UCSD-AML1 (cell line): Measurements from ENCODE around the gene IFFO2.

Experiments used
- DNase-seq: peaks from one replicate; lab custom pipeline; 2025; ENCODE audit not compliant: unreplicated experiment; lab: John Stamatoyannopoulos, UW

Gene IFFO2

DNA sequence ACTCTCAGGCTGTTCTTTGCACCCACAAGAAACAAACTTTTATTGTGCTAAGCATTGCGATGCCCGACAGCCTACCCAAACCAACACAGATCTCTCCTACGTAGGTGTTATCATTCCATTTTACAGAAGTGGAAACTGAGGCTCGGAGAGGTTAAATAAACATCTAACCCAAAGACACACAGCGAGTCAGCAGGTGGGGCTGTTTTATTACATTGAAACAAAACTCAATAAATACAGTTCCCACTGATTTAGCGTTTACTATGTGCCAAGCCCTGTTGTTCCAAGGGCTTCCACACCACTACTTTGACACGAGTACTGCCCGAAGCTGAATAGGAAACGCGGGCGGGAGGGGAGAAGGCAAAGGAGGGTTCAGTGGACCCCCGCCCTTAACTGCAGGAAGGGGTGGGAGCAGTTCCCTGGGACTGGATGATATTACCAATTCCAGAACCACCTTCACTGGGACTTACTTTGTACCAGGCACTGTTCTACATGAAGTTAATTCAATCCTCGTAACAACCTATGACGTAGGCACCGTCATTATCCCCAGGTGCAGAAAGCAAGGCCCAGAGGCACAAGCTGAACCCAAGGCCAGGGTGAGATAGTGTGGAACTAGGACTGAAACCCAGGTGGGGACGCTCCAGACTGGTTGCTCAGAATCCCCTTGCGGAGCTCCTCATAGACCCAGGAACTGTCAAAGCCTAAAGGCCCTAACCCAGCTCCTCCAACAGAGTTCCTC, 34.8 kb downstream of the IFFO2 start:
- no peak for DNase-seq

DNA sequence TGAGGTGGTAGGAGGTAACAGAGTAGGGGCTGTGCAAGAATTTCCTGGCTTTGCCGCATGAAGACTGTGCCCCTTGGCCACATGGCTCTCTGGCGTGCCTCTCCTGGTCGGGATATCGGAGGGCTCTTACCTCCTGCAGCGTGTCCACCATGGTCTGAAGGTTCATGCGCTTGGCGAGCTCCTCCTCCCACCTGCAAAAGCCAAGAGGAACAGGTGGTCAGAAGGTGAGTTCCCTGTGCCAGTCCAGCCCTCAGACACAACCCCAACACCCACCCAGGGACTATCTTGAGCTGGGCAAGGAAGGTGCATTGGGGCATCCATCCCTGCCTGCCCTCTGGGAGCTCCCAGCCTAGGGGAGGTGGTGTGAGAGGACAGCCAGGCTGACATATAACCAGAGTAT, 35.5 kb downstream of the IFFO2 start:
- no peak for DNase-seq

DNA sequence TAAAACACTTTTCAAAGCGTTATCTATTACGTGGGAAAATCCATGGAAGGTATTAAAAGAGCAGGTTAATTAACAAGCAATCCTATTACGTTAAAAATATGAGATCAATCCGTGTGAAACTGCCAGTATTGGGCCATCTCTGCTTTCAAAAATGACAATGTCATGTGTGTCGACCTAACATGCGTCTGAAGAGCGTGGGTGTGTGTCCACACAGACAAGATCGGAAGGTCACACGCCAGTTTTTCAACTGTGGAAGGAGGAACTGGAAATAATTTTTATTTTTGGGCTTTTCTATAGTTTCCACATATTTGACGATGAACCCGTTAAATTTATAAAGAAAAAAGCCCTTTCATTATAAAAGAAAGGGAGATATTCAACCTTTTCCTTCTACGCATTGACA, 36.5 kb downstream of the IFFO2 start:
- no peak for DNase-seq

DNA sequence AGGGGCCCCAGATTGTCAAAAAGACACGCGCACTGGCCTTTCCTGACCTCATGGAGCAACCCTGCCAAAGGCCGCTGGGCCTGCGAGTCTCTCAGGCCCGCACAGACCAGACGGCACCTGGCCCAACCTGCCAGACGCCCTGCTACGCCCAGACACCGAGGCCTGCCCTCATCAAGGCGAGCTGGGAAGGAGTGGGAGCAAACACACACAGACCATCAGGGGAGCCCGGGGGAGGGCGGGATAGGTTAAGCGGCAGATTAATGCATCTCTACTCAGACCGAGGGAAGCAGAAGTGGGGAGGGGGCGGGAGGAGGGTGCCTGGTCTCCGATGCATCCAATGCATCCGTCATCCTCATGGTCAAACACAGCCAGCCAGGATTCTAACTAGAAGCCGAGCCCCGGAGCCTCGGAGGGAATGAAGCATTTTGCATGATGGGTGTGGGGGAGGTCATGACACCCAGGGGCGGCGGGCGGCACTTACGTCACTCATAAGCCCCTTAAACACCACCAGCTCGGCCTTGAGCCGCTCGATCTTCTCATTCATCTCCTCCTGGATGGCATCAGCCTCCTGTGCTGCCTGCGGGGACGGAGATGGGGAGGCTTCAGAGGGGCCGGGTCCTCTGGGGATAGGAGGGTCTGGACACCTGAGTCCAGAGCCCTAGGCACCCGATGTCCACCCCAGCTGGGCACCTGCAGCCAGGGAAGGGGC, 37.1 kb downstream of the IFFO2 start:
- no peak for DNase-seq

DNA sequence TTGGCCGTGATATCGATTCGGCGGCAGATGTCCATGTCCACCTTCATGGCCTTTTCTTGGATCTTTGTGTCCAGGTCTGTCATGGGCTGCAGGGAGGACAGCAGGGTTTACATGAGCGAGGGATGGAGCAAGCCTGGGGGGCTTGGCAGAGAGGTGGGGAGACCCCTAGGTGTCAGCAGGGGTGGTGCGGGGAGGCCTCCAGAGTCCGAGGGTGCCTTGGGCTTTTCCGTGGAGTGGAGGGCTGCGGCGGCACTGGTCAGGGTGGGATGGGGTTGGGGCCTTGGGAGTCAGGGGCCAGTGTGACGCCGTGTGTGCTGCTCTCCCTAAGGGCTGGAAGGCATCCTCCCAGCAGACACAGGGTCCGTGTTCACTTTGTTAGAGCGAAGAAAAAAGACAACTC, 38.1 kb downstream of the IFFO2 start:
- no peak for DNase-seq

DNA sequence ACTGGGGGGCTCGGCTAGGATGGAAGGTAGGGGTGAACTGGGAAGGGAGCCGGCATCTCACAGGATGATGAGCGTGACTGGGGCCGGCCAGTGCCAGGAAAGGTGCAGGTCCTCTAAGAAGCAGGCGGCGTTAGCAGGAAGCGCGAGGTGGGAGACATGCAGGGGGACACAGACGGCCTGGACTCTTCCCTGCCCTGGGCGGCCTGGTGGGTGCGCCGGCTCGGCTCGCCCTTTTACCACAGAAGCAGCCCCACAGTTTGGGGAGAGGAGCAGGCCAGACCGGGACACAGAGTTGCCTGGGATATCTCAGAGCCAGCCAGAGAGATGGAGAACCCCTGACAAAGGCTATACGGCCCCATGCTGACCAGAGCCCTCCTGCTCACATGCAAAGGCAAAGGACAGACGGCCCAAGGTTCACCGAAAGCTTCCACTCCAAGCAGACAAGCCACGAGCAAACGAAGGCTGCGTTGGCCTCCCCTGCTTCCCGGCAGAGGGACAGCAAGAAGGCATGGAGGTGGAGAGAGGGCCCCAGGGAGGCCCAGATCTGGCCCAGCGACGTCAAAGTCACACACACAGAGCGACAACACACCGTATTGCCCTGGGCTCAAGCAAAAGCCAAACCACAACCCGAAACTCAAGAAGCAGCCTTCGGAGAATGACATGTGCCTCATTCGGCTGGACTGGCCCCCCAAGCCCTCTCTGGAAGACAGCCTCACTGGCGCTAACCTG, 39.2 kb downstream of the IFFO2 start:
- DNase-seq: no peak

DNA sequence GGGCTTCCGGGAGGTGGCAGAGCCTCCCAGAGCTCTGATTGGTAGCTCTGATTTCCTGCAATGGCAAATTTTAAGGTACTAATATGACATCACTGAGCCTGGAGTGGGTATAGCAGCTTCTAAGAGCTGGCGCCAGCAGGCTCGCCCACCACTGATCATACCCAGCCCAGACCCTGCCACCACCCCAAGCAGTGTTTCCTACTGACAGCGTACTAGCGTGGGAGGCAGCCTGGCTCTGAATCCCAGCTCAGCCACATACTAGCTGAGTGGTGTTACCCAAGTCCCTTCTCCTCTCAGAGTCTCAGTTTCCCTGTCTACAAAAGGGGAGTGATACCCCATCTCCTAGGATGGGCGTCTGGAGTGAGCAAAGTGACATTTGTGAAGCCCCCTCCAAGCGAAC, 41.1 kb downstream of the IFFO2 start:
- no peak for DNase-seq

DNA sequence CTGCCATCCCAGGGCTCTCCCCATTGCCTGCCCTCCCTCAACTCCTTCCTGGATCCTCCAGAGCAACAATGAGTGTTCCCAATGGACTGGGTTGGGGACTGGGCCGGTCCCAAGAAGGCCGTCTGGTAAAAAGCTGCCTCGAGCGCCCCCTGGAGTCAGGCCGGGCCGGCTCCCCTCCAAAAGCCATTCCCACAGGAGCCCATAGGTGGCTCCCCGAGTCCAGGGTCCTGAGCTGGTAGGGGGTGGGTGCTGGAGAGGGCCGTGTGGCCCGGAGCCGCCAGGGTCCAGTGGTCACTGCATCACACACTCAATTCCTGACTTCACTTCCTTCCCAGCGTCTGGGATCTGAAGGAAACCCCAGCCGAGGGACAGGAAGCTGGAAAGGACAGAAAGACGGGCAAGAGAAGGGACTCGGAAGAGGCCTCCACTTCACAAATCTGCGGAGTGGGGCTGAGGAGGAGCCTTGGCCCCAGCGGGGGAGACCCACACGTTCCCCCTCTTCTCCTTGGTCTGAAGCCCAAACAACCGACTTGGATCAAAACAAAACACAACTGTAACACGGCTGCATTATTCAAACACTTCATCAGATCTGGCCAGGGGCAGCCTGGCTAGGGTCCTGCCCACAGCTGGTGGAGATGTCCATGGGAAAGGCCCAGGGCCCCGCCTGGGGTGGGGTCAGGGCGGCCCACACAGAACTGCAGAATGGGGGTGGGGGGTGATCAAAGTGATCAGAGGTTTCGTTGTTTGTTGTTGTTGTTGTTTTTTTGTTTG, 43.2 kb downstream of the IFFO2 start:
- peak; percentile 83 for DNase-seq

DNA sequence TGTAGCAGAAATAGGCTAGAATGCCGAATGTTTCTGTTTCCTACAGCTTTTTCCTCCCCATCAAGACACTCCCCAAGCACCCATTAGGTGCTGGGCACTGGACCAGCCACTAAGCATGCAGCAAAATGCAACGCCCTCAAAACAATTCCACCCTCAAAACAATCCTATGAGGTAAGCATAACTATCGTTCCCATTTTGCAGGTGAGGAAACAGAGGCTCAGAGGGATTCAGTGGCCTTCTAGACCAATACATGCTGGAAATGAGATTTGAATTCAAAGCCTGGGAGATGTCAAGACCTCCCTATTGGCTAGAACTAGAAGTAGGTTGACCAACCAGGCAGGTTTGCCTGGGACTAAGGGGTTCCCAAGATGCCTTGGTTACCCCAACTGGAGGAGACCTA, 43.9 kb downstream of the IFFO2 start:
- DNase-seq: no peak

DNA sequence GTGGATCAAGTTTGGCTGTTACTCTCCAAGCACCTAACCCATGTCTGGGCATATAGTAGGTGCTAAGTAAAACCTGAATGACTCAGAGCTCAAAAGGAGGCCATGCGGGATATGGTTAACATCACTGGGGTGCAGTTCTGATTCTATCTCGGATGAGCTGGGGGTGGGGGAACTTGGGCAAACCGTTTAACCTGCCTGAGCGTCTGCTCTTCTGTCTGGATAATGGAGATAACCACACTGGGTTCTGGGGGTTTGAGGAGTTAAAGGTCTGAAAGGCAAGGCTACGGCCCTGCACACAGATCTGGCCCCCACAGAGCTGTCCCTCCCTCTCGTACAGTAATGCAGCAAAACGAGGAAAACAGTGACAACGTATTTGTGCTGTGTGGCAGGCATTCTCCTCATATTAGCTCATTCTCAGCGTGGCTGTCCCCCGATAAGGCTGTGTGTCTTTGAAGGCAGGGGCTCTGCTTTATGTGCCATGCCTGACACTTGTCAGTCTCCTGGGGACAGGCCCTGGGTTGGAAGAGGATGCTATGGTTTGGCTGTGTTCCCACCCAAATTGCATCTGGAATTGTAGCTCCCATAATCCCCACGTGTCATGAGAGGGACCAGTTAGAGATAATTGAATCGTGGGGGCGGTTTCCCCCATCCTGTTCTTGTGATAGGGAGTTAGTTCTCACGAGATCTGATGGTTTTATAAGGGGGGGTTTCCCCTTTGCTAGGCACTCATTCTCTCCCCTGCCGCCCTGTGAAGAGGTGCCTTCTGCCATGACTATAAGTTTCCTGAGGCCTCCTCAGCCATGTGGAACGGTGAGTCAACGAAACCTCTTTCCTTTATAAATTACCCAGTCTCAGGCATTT, 47.3 kb downstream of the IFFO2 start:
- DNase-seq: no peak

DNA sequence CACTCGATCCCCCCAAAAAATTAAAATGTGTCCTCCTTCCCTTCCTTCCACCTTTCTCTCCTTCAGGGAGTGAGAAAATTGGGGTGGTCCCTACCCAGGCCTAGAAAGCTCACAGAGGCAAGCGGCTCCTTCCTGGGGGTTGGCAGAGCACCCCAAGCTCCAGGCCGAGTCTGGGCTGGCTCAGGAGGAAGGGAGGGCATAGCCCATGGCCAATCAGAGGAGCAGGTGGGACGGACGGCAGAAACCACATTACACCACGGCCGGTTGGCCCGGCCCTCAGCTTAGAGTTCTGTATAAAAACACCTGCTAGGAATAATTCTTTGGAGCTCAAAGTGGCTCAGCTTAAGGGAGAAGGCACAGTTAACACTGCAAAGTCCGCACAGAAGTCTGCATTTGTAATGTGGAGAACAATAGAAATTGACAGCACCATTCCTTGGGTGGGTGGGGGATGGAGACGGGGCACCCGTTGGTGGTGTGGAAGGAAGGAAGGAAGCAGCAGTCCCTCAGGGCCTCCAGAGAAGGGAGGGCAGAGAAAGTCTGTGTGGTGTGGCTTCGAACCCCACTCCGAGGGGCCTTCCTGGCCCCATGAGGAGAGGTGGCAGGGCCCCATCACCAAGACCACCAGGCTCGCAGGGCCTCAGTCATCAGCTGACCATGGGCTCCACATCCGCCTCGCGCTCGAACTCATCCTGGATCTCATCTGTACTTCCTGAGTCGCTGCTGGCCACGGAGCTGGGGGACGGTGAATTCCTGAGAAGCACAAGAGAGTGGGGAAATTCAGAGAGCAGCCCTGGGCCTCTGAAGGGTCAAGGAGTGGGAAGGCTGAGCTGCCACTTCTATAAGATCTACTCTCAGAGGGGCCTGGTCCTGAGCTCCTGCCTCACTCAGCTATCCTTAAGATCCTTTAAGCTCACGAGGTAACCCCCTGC, 48.3 kb downstream of the IFFO2 start:
- DNase-seq: peak; percentile 75

DNA sequence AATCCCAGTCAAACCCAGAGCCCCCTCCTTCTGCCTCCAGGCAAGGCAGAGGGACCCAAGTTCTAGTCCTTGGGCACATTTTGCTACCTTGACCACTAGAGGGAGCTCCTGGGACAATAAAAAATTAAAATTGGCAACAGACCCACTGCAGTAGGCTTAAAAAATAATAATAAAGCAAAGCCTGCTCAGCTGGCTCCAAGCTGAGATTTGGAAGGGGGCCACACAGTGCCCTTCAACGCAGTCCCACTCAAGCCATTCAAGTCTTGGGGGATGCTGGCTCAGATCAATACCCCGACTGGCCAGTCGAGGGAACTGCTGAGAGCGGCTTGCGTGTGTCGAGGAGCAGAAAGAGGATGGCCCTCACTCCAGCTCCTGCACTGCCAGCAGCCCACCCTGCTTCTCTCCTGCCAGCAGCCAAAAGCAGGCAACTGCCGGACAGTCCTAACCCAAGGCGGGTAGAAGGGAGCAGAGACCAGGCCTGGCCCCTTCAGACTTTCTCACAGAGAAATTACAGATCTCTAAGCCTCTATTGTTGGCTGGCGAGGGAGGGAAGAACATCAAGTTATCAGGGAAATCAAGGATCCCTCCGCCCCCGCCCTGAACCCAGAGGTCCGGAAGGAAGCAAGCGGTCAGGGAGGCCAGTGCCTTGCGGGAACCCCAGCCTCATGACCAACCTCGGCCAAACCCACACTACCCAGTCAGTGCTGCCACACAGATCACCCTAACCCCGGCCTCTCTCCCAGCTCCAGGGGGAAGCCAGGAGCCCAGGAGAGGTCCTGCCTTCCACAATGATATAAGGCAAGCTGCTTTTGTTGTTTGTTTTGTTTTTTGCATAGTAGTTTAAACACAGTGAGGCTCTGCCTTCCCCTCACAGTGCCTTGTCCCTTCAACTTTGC, 49.2 kb downstream of the IFFO2 start:
- peak; percentile 83 for DNase-seq

DNA sequence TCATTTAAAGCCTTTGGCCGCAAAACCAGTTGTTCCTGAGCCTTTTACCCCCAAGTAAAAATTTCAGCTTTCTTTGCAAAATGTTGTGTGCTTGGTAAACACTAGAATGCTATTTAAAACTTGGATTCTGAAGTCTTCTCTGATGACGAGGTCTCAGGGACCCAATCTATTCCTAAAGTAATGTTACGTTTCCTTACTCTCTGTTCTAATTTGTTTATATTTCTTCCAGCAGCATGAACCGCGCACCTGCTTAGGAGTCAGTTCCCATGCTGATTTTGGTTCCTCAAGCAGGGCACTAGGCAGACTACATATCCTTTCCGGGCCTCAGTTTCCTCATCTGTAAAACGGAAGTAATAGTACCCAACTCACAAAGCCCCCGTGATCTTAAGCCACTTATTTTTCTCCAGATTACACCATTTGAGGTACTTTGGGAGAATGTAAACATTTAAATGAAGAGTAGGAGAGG, 53.2 kb downstream of the IFFO2 start:
- no peak for DNase-seq

DNA sequence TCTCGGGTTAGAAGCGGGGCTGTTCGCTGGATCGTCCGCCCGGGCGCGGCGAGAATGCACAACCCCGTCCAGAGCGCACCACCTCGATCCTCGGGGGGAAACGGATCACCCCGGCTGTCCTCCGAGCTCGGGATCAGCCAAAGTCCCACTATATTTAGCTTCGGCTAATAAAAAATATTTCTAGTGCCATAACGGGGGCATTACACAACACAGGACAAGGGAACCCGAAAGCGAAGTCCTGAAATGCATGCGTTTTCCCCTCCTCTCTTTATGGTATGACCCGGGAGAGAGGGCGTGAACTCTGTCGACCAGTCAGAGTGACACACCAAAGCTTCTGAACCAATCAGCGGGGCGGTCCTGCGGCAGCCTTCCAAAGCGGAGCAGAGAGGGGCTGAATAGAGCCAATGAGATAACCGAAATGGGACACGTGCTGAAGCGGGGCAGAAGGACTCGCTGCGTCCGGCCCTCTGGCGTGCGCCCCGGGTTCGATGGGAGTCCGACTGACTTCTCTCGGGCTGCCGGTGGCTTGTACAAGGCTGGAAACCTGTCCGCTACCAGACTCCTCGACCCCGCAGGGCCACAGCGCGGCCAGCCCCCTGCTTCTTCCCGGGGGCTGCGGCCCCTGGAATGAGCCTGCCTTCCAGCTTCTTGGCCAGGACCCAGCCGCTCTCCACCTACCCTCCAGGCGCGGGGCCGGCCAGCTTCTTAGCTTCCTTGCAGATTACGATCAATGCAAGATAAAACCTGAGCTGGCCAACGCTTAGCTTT, 53.8 kb downstream of the IFFO2 start, which contains the start of gene ALDH4A1:
TSS of gene ALDH4A1 (minus strand) at position 33 of the 768 bp plus-strand sequence. CDS start at position 1, 32 bp downstream.
- peak; percentile 93 for DNase-seq

DNA sequence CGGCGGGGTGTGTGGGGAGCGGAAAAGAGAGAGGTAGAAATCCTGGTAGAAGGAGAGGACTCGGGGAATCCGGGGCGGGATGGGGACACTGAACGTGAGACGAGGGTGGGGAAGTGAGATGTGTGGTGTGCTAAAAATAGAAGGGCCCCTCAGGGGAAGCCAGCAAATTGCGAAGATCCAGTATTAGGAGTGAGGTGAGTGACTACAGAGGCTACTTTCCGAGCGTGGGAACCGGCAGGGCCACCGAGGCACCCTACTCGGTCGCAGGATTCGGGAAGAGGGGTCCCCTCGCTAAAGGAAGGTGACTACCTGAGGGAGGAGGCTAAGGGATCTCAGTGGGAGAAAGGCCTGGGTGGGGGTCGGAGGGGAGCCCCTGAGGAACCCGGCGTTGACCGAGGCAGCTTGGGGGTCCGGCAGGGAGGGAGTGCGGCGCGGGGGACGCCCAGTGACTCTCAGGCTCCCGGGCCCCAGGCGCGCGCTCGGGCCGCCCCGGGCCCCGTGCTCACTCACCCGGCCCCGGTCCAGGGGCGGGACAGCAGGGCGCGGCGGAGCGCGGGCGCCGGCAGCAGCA, 54.4 kb downstream of the IFFO2 start:
- peak; percentile 44 for DNase-seq

DNA sequence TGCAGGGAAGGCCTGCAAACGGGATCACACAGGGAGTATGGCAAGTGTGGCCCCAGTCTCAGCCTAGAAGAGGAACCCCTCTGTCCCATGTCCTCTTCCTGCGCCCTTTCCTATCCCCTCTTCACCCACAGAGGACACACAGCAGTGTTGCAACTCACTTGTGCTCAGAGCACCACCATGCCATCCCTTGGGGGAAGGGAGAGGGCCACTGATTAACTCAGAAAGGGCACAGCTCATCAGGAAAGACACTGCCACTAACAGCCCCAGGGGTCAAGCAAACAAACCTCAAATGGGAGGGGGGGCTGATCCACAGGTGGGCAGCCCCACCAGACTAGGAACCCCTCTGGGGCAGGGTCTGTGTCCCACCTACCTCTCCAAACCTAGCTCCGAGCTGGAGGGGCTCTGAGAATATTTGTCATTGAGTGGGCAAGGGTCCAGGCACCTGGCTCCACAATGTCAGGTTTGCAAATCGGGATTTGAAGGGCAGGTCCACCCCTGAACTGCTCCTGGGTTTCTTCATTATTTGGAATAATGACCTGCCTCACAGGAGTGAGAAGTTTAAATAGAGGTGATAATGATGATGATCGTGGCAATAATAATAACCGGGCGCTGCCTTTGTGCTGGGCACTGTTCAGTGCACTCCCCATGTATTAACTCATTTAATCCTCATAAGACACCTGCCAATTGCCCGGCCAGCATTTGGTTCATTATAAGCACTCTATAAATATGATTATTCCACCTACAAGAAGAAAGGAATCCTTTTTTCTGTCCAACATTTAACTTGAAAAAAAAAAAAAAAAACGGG, 55.1 kb downstream of the IFFO2 start:
- DNase-seq: no peak
